GM18508 (cell line): Measurements from ENCODE around the gene TRIM14.

Source experiments
- ATAC-seq: cut with Tn5 transposase; IDR thresholded peaks from one replicate; pipeline ENCODE4 v1.9.1; 2021; ENCODE audit warnings: moderate number of reproducible peaks; ENCODE audit not compliant: insufficient read depth, unreplicated experiment

TRIM14 gene

DNA sequence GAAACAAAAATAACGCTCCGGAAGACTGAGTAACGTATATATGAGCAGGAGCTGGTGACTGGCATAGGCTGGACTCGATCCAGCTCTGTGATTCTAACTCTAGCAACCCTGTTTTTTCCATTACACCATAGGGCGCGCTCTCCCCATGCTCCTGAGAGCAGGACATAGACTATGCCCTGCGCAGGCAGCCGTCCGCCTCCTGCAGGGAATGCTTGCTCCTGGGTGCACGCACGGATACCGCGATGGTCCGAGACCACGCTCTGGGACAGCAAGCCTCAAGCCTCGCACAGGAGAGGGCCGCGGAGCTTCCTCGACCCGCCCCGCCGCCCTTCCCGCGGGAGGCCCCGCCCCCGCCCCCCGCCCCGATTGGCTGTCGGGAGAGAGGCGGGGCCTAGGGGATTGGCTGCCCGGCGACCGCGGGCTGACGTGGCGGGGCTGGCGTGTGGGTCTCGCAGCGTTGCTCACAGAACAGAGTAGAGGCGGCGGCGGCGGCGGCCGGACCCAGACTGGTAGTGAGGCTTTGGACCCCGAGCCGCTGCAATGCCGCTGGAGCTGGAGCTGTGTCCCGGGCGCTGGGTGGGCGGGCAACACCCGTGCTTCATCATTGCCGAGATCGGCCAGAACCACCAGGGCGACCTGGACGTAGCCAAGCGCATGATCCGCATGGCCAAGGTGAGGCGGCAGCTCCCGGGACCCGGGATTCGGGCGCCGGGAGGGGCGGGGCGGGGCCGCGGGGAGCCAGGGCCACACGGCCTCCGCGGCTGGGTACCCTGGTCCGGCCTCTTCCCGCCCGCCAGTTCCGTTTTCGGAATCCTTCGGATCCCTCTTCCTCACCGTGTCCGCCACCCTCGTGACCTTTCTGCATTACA is 62.5 kb downstream of the TRIM14 start, which contains the start of gene NANS:
Gene NANS (plus strand): TSS at position 464 of the 869 bp plus-strand sequence. CDS start 77 bp downstream, at position 541.
- ATAC-seq, result peak; percentile 62

DNA sequence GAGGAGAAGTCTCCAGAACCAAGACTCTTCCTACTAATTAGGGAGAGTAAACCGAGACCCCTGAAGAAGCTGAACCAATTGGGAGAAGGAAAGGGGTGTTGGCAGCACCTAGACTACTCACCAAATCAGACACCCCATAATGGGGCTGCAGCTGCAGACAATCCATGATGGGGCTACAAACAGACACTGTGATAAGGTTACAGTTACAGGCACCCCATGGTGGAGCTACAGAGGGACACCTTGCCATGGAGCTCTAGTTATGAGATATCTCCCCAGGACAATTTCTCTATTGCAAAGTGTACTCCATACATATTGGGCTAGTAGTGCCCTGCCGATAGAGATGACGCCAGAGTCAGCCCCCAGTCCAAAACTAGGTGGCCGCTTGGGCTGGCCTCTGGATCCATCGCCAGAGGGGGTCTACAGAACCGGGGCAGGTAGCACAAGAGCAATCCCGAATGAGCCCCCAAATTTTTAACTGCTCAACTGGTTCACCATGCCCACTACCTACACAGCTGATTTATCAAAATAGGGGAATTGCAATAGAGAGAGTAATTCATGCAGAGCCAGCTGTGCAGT is 64.6 kb downstream of the TRIM14 start:
- no peak for ATAC-seq

DNA sequence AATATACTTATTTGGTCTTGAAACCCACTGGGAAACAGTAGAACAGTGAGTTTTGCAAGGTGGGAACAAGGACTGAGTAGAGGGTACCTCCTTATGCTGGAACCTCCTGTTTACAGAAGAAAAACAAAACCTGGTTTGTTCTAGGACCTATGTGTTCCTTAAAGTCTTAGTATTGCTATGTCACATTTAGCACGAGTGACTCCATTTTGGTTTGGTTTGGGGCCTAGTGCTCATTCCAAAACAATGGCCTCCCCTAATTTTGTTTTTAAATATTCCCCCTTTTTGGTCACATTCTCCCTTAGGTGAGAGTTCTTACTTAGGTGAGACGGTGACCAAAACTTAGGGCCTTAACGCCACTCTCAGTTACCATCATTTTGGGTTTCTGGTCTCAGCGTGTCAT is 68.7 kb downstream of the TRIM14 start:
- no peak for ATAC-seq

DNA sequence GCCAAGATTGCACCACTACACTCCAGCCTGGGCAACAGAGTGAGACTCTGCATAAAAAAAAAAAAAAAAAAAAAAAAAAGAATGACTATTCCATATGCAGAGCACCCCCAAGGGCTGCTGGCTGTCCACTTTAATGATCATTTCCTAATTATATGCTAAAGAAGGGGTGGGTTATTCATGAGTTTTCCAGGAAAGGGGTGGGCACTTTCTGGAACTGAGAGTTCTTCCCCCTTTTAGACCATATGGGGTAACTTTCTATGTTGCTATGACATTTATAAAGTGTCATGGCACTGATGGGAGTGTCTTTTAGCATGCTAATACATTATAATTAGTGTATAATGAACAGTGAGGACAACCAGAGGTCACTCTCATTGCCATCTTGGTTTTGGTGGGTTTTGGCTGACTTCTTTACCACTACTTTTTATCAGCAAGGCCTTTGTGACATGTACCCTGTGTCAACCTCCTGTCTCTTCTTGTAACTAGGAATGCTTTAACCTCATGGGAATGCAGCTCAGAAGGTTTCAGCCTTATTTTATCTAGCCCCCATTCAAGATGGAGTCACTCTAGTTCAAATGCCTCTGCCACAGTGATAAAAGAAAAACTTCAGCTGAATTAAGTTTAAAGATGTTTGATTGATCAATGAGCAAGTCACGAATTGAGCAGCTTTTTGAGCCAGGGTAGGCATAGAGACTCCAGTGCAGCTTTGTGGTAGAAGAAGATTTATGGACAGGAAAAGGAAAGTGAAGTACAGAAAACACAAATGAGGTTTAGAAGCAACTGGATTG is 69.5 kb downstream of the TRIM14 start:
- ATAC-seq, result no peak

DNA sequence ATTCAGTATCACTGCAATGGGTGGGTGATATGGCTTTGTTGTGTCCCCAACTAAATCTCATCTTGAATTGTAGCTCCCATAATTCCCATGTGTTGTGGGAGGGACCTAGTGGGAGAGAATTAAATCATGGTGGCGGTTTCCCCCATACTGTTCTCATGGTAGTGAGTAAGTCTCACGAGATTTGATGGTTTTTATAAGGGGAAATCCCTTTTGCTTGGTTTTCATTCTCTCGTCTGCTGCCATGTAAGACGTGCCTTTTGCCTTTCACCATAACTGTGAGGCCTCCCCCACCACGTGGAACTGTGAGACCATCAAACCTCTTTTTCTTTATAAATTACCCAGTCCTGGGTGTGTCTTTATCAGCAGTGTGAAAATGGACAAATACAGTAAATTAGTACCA is 72.0 kb downstream of the TRIM14 start:
- no peak for ATAC-seq

DNA sequence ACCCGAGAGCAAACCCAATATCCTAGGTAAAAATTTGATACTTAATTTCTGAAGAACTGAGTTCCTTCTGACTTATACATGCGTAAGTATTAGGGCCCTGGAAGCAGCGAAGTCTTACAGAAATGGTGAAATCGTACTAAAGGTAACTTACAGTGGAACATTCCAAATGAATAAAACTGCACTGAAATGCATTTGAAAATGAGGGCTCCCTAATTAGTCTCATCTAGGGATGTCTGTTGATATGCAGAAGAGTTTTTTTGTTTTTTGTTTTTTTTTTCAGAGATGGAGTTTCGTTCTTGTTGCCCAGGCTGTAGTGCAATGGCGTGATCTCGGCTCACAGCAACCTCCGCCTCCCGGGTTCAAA is 72.9 kb downstream of the TRIM14 start:
- ATAC-seq, result no peak

DNA sequence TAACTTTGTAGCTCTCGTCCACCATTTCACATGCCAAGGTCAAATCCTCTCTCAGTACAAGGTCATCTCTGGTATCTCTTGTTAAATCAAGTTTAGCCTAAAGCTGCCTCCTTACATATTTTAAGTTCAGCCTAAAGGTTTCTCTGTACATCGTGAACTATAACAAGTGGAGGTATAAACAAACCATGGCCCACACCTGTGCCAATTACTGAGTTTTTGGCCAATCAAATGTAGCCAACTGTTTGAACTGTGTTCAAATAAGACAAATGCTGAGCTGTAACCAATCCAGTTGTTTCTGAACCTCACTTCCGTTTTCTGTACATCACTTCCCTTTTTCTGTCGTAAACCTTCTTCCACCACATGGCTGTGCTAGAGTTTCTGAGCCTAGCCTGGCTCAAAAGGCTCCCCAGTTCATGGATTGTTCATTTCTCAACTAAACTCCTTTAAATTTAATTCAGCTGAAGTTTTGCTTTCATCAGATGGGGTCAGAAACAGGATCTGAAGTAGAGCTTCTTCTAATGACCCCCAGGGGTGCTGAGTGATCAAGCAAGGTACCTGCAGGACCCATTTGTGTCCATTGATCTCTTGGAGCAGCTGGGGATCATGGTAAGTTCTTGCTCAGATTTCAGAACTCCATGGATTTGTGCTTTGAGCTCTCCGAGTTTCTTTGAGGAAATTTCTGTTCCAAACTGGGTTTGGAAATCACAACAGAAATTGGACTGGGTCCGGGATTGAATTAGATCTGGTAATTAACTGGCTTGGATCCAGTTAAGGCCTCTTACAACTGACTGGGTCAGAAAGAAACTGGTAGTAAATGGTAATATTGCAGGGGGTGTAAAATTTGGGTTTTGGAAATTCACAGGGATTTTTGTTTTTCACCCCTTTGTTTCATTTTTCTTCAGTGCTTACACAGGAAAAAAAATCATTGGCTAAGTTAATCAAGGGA is 73.5 kb downstream of the TRIM14 start:
- no peak for ATAC-seq

DNA sequence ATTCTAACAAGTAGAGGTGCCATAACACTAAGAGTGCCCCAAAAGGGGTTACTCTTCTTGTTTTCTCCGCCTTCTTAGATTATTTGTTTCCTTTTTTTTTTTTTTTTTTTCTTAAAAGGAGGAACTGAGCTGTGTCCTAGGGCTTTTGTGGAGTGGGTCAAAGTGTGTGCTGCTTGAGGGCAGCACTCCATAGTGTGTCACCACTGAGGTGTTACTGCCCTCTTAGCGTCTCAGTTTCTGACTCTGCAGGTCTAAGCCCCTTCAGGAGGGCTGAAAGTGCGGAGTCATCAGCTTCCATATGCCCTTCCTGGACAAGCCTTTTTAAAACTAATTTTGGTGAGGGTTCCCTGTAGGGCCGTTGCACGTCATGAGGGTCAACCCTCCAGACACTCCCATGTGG is 75.1 kb downstream of the TRIM14 start:
- ATAC-seq, result no peak

DNA sequence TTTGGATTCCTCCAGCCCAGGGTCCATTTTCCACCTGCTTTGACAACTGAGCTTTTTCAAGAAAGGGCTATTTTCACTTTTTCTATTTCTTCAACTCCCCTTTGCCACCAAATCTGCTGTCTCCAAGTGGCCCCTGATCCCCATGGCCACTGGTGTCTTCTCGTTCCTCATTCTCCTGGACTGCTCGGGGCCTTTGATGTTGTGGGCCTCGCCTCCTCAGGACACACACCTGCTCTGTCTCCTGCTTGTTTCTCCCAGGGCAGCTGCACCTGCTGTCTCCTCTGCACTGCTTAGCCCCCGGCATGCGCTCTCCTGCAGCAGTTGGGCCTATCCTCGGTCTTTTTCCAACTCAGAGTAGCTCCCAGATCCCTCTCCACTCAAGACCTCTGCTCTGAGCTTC is 78.8 kb downstream of the TRIM14 start:
- no peak for ATAC-seq

DNA sequence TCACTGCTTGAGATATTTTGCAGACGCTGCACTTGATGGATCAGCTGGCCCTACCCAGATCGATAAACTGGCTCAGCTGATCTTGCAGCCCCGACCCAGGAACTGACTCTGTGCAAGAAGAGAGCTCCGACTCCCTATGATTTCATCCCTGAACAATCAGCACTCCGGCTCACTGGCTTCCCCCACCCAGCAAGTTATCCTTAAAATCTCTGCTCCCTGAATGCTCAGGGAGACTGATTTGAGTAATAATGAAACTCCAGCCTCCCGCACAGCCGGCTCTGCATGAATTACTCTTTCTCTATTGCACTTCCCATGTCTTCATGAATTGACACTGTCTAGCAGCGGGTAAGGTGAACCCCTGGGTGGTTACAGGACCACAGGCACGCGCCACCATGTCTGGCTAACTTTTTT is 79.4 kb downstream of the TRIM14 start:
- ATAC-seq, result no peak

DNA sequence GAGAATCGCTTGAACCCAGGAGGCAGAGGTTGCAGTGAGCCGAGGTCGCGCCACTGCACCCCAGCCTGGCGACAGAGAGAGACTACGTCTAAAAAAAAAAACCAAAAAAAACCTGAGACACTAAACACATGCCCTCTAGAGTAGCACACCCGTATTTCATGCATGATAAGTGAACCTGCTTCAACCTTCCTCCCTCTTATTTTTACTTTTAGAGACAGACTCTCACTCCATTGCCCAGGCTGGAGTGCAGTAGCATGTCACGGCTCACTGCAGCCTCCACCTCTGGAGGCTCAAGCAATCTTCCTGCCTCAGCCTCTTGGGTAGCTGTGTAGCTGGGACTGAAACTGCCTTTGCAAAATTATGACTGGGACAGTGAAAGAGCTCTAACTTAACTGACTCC is 80.1 kb downstream of the TRIM14 start:
- no peak for ATAC-seq

DNA sequence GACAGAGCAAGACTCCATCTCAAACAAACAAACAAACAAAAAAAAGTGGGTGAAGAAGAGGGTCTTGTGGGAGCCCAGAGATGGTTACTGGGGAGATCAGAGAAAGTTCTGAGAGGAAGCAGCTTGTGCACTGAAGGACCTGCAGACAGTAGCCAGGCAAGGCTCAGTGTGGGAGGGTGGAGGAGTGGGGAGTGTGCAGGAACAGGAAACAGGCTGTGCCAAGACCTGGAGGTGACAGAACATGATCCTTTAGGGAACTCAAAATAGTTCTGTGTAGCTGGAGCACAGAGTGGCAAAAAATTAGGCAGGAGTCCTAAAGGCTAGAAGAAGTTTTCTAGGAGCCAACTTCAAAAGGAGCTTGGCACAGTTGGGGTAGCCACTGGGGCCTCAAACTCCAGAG is 81.7 kb downstream of the TRIM14 start:
- ATAC-seq, result no peak

DNA sequence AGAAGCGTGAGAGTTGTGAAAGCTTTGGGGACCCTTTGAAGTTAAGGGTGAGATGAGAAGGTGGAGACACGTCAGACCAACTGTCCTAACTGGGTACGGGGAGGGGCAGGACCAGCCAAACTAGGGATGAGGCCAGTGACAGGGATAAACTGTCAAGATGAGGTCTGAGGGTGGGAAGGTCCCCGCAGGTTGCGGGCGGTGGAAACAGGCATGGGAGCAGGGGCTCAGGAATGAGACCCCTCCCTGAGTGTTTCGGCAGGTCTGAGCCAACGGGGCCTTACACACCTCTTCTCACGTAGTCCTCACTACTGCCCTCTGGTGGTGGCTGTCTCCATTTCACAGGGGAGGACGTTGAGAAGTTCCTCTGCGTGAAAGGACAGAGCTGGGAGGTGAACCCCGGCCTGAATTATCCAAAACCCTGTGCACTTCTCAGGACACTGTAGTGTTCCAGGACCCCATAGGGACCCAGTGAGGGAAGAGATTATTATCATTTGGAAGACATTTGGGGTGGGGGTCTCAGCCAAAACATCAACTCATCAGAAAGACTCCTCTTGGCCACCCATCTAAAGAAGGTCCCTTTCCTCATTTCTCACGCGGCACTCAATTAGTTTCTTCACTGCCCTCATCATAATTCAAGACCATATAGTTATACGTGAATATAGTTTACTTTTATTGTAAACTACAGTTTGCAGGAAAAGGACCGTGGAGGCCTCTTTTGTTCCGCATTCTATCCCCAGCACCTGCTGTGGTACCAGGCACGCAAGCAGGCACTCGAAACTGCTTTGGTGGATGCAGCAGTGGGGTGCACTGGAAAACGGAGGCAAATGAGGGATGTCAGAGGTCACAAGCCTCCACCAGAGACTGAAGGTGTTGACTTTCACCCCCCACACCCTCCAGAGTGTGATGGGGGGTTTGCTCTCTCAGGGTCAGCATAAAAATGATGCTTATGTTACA is 84.2 kb downstream of the TRIM14 start:
- ATAC-seq, result no peak

DNA sequence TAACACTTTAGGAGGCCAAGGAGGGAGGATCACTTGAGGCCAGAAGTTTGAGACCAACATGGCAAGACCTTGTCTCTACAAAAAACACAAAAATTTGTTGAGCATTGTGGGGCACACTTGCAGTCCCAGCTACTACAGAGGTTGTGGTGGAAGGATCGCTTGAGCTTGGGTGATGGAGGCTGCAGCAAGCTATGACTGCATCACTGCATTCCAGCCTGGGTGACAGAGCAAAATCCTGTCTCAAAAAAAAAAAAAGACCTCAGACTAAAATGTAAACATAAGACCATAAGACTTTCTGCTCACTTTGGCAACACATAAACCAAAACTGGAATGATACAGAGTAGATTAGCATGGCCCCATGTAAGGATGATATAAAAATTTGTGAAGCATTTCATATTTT is 87.1 kb downstream of the TRIM14 start:
- ATAC-seq, result no peak

DNA sequence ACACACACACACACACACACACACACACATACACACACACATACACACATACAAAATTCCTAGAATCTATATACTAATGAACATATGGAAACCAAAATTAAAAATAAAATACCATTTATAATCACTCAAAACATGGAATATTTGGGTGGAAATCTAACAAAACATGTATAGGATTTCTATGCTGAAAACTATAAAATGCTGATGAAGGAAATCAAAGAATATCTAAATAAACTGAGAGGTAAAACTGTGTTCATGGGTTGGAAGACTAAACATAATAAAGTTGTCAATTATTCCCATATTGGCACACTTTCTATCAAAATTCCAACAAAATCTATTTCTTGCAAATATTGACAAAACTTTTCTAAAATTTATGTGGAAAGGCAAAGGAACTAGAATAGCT is 87.9 kb downstream of the TRIM14 start:
- ATAC-seq, result no peak

DNA sequence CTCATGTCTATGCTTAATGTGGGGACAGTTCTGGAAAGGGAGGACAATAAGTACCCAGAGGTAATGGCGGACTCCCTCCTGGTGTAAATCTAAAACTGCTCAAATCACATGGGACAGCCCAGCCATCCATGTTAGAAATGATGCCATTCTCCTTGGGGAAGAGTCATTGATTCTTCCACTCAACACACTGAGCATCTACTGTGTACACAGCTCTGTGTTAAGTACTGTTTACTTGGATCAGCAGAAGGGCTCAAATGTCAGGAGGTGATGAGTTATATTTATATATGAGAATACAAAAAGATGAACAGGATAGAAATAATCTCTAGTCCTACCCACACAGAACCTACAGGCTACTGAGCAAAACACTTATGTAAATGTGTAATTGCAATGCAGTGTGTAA is 94.3 kb downstream of the TRIM14 start:
- no peak for ATAC-seq

DNA sequence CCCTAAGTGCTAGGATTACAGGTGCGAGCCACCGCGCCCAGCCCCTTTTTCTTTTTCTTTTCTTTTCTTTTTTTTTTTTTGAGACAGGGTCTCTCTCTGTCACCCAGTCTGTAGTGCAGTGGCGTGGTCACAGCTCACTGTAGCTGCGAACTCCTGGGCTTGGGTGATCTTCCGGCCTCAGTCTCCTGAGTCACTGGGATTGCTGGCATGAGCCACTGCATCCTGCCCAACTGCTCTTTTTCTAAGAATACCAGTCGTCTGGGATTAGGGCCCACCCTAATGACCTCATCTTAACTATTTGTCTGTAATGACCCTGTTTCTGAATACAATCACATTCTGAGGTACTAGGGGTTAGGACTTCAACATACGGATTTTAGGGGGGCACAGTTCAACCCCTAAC is 96.6 kb downstream of the TRIM14 start:
- ATAC-seq, result no peak

DNA sequence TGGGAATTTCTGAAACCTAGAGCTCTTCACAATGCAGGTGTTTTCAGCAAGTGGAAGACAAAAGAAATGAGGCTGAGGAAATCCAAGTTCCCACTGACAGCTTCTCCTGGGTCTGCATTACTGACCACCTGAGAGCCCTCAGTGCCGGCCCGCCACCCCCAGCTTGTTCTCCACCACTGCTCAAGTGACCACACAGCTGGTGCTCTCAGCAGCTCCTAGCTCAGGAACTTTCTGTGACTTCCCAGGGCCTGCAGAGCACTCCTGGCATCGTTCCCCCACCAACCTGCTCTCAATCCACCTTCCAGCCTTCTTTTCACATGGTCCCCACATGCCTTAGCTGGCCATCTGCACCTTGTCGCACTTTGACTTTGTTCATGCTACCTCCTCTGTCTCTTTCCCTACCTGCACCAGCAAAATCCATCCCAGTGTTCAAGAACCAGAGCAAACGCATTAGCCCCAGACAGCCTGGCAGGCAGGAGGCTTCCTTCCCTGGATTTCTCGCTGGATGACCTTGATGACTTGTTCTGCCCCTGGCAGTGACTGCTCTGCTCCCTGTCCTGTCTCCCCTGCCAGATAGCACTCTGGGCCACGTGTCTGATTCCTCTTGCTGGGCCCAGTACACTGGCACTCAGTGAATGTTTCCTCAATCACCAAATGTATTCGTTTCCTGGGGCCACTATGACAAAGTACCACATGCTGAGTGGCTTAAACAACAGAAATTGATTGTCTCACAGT is 97.5 kb downstream of the TRIM14 start:
- no peak for ATAC-seq
